T-helper 1 cell treated with Interleukin-12 subunit alpha and Interleukin-12 subunit beta and Interleukin-4 antibody, amounts not matched to agents 30 ng/mL and 1 ng/mL, for 36 hours (primary cell): ENCODE data around the gene RBMS1. TPM values are rescaled to one million over a fixed set of nuclear protein-coding genes. Genes with fewer than 3 reads are reported as not detected.

Experiments
- intact Hi-C: fragments of 100-400 bp; cut with micrococcal nuclease; formaldehyde crosslinking; loops from one replicate; pipeline ENCODE4 v1.15.1; 2024
- total RNA-seq: library from RNA; stranded (reverse); gene quantifications from 2 replicates; pipeline ENCODE4 v1.2.3, GENCODE V29; 2022

Gene RBMS1
- total RNA-seq, 1 donor from 2014 or later: 61.2 TPM

DNA sequence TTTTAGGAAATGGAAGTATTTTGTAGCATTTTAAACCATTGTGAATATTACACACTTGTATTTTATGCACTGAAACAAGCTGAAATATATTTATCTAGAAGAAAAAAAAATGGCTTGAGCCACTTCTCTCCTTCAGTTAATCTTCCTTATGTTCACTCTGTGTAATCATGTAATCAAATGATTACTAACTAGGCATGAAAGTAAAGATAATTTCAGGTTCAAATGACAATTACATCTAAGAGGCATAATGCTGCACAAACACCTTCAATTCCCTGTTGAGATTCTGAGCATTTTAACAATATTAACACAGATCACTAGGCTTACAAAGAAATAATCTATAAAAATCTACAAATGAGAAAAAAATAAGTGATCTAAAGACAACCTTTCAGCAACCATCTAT, 173.9 kb downstream of the RBMS1 start:
- intact Hi-C loops: loop anchor here (5.0 kb wide), 2 partner anchors 333 to 953 kb away; no protein-coding TSS in a partner anchor

DNA sequence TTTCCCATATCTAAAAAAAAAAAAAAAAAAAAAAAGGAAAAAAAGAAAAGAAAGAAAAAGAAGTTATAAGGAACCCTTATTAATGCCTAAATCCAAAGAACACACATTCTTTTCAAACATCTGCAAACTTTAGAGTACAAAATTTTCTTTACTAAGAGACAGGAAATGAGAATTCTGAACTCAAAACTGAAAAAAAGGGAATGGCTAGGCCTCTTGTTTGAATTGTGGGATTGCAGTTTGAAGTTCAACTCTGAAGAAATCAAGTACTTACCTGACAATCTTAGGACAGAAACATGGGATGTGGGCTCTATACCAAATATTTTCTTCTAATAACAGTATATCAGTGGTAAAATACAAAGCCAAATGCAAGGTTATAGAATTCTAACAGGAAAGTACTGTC, 175.4 kb downstream of the RBMS1 start:
- intact Hi-C loops: no loop called here

DNA sequence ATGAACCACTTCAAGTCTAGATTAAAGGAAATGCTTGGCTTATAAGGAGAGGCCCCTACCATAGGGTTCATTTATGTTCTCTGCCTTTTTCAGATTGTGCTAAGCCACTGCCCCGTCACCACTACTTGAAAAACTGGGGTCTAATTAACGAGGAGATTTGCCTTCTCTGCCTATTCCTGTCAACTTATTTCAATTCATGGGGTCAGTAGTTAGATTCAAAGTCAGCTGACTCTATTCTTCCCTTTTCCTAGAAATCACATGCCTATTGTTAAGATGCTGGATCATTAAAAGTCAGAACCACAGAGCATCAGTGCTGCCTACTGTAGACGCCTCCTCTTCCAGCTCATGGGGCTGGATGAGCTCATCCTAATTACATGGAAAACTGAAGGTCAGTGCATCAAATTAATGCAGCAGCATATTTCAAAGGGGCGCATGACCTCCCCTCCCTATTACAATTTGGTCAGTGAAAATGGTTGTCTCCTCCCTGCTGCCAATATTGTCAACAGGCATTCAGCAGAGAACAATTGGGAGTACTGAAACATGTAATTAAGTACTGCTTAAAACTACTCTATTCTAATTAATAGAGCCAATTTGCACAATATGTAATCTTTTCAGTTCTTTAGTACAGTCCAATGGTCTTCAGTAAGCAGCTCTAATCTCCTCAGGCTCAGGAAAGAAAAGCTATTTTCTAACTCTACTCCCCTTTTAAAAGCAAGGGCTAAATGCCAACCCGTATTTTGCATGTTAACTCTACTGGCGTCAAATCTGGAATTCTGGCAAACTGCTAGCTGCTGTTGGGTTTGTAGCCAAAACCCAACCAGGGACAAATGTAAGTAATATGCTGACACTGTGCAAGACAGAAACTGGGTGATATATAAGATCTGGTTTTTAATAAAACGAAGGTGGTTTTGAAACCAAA, 176.2 kb downstream of the RBMS1 start:
- intact Hi-C loops: no loop called here

DNA sequence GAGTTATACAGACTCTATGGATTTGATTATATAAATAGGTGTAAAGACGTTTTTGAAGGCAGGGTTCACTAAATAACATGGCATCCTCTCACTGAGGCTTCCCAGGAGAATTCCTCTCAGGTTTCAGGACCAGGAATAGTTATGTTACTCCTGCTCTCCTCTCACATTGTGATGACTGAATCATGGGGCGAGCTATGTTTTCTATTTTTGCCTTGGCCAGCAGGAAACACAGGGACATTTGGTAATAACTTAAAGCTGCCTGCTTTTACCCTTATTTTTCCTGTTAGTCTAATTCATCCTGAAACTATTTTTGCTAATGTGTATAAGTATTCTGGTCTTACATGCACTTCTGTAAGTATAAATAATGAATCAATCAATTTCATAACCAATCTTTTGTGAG, 178.3 kb downstream of the RBMS1 start:
- intact Hi-C loops: no loop called here

DNA sequence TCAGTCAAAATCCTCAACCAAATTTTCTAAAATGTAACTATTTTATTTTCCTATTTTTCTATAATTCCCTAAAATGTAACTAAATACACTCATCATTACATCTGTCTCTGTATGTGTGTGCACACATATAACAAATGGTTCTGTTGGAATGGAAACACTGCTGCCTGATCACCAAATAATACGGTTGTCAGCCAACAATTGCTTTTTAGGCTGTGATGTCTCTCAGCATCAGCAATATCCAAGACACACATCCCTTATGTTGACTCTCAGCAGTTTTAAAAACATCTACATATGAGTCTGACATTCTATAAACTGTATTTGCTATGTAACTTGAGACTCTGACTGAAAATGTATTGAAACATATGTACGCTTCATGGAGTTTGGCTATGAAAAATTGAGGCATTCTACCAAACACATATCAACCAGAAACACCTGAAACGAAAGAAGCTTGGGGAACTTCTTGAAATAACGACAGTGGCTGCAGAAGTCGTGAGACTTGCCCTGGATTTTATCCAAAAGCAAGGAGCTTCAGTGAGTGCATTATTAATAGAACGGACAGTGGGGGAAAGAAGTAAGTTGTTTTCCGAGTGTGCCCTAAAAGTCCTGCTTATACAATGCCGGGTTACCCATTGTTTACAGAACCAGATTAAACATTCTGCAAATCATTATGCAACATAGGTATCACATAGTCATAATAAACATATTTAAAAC, 183.3 kb downstream of the RBMS1 start:
- intact Hi-C loops: no loop called here

DNA sequence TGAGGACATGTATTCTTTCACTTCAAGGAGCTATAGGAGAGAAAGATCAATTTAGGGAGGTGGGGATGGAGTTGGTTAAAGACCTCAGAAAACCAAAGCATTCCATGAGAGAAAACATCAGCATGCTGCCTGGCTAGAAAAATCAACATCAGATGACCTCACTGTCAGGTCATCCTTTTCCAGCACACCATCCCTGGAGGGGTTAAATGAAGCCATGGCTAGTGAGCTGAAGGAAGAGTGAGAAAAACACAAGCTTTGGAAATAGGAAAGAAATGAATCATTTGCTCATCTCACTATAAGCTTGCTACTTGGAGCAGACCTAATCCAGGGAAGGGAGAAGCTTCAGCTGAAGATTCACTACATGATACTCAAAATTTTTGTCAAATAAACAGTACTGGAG, 184.0 kb downstream of the RBMS1 start:
- intact Hi-C loops: no loop called here

DNA sequence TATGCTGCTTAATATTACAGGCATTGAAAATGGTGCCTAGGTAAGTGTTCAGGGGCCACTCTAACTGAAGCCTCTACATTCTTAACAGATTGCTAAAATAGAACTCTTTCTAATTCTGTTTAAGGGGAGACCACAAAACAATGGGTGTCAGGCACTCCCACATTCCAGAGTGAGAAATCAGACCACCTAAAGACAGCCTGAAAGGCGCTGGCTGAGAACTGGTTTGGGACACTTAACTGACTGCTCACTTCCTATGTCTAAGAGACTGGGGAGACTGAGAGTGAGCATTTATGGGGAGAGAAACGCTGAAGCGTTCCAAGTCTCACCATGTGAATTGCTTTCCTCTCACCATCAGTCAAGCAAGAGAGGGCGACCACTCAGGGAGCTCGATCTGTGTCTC, 184.7 kb downstream of the RBMS1 start:
- intact Hi-C loops: no loop called here

DNA sequence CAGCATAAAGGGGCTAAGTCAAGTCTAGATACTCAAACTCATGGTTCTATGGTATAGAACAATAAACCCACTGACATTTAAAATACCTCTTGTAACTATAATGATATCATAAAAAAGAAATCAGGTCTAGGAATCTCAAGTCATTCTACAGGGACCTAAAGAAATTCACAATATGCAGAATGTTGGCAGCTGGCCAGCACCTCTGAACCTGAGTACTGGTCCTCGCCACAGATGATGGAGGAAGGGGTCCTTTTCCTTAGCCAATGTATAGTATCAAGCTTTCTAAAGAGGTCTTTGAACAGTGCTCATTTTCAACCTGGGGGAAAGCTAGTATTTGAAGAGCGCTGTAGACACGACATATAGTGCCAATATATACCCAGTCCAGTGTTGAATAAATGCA, 185.1 kb downstream of the RBMS1 start:
- intact Hi-C loops: no loop called here

DNA sequence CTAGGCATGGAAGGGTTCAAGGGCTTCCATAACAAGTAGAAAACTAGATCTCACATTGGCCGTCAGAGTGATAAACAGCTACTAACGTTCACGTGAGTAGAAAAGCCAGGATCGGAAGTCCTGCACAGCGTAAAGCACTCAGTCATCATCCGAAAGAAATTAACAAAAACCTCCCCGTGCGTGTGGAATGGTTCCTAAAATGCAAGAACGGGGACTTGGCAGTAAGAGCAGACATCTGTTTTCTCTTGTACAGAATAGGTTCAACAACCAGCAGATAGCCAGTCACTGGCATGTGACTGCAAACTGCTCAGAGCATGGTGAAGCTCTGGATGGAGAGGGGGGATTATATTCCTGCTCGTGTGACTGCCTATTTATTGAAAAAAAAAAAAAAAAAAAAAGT, 186.6 kb downstream of the RBMS1 start:
- intact Hi-C loops: no loop called here

DNA sequence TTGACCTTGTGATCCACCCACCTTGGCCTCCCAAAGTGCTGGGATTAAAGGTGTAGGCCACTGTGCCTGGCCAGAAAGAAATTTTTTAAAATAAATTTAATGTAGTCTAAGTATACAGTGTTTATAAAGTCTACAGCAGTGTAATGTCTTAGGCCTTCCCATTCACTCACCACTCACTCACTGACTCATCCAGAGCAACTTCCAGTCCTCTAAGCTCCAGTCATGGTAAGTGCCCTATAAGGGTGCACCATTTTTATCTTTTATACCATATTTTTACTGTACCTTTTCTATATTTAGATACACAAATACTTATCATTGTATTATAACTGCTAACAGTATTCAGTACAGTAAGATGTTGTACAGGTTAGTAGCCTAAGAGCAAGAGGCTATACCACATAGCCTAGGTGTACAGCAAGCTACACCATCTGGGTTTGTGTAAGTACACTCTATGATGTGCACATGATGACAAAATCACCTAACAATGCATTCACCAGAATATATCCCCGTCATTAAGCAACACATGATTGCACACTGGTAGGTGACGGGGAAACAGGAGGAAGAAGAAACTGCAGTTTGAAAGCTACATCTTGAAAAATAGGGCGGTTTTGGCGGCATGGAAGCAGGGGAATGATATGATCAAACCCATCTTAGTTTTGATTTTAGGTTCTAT, 188.4 kb downstream of the RBMS1 start:
- intact Hi-C loops: no loop called here

DNA sequence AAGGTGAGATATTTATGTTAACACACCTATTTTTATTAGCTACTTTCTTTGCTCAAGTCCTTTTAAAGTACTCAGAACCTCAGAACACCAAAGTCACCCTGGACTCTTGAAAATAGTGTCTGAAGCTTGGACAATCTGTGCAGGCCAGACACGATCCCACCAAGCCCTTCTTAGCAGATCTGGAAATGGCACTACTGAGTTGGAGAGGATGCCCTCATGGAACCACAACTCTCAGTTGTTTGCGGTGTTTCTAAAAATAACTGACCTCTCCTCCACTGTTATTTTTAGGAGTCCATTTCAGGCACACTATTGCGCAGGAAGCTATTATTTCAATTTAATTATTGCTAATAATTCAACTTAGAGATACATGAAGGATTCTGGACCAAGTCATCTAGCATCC, 190.1 kb downstream of the RBMS1 start:
- intact Hi-C loops: no loop called here

DNA sequence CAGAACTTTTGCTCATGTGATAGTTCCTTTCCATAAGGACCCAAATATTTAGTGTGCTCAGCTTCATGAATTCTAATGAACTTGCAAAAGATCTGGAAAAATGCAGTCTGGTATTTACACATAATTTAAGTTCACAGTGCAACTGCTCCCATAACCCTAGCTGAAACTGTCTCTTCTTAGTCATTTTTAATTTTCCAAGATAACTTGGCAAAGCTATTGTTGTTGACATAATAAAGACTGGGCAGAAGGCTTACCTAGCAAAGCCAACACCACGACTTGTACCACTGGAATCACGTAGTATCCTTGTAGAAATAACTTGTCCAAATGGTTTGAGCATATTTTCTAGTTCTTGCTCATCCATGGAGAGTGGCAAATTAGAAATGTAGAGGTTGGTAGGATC, 190.5 kb downstream of the RBMS1 start:
- intact Hi-C loops: no loop called here

DNA sequence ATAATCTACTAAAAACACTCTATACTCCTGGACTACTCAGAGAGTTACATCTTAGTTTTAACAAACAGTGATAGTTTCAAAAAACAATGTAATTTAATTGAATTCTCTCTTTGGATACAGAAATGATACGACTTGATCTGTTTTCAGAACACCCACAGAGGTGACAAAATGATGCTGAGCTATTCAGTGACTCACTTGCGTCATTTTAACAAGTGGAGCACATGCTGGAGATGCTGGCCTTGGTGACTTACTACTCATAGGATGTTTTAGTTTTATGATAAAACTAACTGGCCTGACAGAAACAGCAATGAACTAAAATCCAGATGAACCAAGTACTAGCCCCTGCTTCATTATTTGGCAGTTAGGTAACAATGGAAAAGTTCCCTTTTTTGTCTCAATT, 192.2 kb downstream of the RBMS1 start:
- intact Hi-C loops: no loop called here

DNA sequence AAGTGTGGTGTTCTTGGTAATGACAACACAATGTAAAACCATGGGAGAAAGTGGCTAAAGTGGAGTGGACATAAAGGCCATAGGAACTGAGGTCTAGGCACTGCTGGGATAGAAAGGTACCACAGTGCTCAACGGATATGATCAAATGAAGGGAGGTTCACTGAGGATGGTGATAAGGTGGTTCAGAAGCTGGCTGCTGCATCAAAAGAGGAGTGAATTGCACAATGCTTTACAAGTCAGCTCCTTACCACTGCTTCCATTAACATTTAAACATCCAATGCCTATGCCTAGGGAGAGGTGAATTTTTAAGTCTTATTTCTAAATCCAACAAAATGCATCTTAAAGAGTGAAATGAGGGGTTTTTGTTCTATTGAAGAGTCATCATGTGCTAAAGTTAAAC, 193.4 kb downstream of the RBMS1 start:
- intact Hi-C loops: no loop called here

DNA sequence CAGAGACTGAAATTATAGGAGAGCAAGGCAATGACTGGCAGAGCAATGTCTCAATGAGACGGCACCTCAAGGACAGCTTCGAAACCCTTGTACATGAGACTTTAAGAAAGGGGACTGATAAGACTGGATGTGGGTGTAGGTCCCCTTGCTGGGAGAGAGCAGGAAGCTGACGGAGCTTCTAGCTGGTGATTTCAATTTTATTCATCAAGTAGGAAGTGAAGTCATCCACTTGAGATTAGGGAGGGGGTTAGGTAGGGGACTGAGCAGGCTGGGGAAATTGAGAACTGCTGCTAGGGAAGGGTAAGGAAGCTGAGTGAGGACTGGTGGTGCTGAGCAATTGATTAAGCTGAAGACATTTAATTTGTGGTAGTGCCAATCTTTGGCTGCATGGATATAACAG, 194.1 kb downstream of the RBMS1 start:
- intact Hi-C loops: no loop called here

DNA sequence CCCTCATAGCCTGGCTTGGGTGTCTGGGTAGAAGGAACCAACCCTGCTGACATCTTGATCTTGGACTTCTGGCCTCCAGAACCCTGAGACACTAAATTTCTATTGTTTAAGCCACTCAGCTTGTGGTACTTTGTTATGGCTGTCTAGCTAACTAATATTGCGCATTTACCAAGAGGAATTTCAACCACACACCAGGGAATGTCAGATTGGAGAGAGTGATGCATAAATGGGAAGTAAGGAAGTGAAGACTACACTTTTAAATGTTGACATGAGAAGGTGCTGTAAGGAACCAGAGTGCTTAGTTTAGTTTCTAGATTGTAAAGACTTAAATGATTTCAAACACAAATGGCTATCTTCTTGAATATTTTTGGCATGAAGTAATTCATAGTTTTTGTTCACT, 194.6 kb downstream of the RBMS1 start:
- intact Hi-C loops: no loop called here

DNA sequence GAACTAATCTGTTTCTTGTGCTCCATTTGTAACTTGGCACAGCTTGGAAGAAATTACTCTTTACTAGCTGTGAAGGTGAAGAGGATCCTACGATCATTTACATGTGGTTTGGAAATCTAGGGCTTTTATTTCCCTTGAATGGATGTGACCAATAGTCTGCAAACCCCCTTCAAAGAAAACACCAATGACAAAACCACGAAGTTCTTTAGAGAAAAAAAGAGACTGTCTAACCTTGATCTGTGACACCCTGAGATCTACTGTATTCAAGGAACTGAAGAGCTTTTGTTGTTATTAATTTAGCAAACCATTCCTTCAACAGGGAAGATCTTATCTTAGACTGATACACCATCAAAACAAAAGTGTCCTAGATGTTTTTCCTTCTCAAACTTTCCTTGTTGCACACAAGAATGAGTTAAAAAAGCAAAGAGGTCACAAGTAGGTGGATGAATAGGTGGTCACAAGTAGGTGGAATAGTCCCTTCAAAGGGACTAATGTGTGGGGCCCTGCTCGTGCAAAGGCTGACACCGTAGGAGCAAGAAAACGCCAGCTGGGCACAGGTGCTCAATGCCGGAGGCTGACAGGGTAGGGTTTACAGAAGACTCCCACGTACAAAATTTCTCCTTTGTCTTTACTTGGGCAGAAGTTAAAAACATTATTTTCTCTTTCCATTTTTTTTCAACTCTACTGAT, 197.9 kb downstream of the RBMS1 start:
- intact Hi-C loops: loop anchor here (2.0 kb wide), 1 partner anchor 27 kb away; no protein-coding TSS in a partner anchor

DNA sequence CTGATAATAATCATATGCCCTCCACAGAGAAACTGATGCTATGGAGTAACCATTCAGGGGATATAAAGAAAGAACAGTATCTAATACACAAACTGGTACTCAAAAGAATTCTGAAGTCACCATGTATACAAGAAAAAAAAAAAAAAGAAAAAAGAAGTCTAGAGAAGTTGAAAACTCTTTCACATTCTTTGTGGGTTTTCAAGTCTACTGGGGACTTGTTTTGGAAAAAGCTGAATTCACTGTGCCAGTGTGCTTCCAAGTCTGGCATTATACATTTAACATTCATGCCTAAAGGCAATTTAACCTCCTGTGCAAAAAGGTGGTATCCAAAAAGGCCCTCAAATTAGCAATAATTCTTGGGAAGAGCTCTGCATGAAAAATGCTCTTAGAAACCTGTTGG, 198.7 kb downstream of the RBMS1 start:
- intact Hi-C loops: loop anchor here (2.0 kb wide), 1 partner anchor 28 kb away; no protein-coding TSS in a partner anchor

DNA sequence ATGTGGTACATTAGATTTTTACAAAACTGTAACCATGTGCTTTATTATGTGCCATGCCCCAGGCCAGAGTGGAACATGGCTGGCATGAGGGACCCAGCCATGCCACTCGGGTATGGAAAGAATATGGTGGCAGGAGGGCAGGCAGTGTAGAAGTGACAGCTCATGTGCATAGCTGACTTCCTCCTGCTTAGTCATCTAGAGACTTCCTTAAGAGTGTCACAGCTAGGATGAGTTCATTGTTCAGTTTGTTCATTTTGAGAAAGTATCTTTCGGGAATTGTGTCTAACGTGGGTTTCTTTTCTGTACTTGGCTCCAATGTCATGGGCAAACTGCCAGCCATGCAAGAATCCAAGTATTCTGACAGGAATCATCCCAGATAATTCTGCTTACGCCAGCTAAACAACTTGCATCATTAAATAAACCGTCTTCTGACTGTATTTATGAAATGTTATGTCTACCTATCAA, 199.2 kb downstream of the RBMS1 start:
- intact Hi-C loops: loop anchor here (2.0 kb wide), 1 partner anchor 28 kb away; no protein-coding TSS in a partner anchor

DNA sequence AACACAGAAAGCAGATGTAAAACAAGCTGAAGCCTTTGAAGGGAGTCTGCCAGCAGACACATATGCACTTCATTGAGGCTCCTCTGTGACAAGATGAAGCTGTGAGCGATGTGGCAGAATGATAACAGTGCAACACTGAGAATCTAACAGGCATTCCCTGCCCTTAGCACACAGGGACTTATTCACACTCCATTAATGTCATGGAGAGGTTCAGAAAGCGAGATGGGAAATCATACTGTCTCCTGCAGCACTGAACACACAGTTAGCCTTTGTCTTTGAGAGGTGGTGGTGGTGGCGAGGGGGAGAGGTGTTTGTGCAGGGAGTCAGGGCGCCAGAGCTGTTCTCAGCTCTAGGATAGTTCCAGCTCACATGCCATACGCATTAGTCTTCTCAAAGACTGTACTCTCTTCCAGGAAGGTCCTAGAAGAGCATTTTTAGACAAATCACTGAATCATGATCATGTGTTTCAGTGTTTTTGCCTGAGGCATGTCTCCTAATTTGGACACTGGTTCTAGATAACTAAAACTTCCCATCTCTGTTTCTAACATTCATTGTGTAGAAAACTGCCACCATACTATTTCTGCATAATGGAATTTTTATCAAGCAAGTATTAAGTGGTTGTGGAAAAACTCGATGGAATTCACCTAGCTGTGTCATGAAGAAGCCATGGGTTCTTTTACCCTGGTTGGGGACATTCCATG, 200.1 kb downstream of the RBMS1 start:
- intact Hi-C loops: loop anchor here (2.0 kb wide), 1 partner anchor 29 kb away; no protein-coding TSS in a partner anchor
